ENCODE measurements around the gene GRIK4.

Gene GRIK4

GRCh38 chr11:120626791-120627190 lies 115.2 kb downstream of the GRIK4 start:
- no peak overlapping the region for H3K4me3 ChIP-seq (ENCODE audit: low read length)
- no peak for DNase-seq (ENCODE audit: low read depth)
- no peak for TF ChIP-seq CTCF (conservative IDR thresholded peaks at IDR 0.05; ENCODE audit: low read depth, low read length)

- no peak overlapping the region for H3K4me3 ChIP-seq (ENCODE audit: low read length)
- no peak for TF ChIP-seq CTCF (conservative IDR thresholded peaks at IDR 0.05; ENCODE audit: low read depth, low read length)
- no peak for DNase-seq (ENCODE audit: low read depth)
These were observed 116.0 kb downstream of the GRIK4 start for GRCh38 chr11:120627327-120628163.

DNA sequence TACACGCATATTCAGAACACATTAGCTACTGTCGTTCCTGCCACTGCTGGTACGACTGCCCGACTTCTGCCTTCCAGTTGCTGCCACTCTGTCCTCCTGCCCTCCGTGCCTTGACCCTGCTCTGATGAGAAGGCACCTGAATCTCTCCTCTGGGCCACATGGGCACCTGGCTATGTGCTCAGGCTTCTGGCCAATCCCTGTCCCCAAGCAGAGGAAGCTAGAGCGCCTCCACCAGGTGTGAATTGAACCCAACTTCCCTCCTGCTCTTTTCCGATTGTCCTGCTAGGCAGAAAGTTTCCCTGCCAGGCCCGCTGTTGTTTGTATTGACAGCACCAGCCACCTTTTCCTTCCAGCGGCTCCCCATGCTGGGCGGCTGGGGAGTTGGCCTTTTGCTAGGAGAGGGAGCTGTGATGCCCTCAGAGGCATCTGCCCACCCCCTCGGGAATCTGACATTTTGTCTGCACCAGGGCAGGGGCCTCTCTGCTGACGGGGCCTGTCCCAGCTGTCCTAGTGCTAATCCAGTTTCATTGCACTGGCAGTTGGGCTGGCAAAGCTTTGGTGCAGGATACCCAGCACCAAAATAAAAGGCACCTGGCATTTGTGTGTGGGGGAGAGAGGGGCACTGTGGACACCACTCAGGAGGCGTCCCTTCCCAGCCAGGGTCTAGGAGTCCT lies 118.0 kb downstream of the GRIK4 start:
- no peak for TF ChIP-seq CTCF (conservative IDR thresholded peaks at IDR 0.05; ENCODE audit: low read depth, low read length)
- H3K4me3 ChIP-seq (ENCODE audit: low read length) = no peak overlapping the region
- DNase-seq (ENCODE audit: low read depth) = no peak

- no peak for TF ChIP-seq CTCF (conservative IDR thresholded peaks at IDR 0.05; ENCODE audit: low read depth, low read length)
These were observed 118.6 kb downstream of the GRIK4 start for GRCh38 chr11:120630122-120630521.

DNA sequence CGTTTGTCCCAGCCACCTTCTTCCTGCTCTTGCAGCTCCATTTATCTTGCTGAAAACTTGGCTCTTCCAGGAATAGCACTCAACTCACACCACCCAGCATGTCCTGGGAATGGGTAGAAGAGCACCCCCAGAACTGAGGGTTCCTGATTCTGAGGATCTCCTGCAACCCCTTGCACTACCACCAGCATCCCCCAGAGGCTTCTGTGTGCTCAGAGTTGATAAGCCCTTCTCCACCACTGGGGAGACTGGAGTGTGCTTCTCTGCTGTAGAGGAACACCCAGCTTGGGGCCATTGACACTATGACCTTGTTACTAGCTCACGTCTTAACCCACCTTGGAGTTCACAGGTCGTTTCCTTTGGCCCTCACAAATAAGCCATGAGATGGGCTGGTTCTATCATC lies 121.0 kb downstream of the GRIK4 start:
- peak; percentile 41 for TF ChIP-seq CTCF (conservative IDR thresholded peaks at IDR 0.05; ENCODE audit: low read depth, low read length)
- H3K4me3 ChIP-seq (ENCODE audit: low read length) = no peak overlapping the region
- DNase-seq (ENCODE audit: low read depth) = no peak

More at GRCh38 chr11:120630122-120630521, 118.6 kb downstream of the GRIK4 start:
- no peak overlapping the region for H3K4me3 ChIP-seq (ENCODE audit: low read length)
- DNase-seq (ENCODE audit: low read depth) = no peak

DNA sequence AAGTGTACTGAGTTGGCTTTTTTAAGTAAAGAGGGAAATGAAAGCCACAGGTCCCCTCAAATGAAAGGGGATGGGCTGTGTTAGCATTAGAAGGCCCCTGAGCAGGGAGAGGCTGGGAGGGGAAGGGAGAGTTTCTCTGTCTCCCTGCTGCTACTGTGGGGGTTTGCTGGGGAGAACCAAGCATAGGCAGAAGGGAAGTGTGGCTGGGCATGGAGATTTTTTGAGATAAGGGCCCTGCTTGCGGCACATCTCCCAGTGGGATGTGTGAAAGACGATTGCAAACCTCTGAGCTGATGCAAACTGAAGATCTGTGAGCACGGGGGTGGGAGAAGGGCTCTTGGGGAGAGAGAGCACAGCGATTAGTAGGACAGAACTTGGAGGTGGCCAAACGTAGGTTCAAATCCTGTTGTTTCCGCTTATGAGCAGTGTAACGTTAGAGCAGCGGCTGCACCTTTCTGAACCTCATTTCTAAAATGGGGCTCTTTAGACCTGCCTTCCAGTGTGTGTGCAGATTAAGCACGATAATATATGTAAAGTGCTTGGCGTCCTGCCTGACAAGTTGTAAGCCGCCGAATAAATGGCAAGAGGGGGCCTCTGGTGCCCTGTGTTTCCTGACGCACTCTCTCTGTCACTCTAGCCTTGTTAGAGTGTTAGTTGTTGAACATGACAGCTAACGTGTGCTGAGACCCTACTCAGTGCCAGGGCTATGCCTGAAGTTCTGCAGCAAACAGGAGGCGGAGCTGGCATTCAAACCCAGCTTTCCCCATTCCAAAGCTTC lies 122.3 kb downstream of the GRIK4 start:
- no peak for DNase-seq (ENCODE audit: low read depth)
- H3K4me3 ChIP-seq (ENCODE audit: low read length) = no peak overlapping the region
- no peak for TF ChIP-seq CTCF (conservative IDR thresholded peaks at IDR 0.05; ENCODE audit: low read depth, low read length)

Measured in retinal pigment epithelial cell (primary cell).